ENCODE measurements around the gene CIAO1.

Gene CIAO1

DNA sequence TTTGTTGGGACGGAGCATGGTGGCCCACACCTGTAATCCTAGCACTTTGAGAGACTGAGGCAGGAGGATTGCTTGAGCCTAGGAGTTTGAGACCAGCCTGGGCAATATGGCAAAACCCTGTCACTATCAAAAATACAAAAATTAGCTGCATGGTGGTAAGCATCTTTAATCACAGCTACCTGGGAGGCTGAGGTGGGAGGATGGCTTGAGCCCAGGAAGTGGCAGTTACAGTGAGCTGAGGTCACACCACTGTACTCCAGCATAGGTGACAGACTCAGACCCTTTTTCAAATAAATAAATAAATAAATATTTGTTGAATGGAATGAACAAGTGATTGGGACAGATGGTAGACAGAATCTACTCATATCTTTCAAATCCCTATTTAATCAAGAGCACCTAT is 53.4 kb downstream of the CIAO1 start:
- TF ChIP-seq, protein P1, sequence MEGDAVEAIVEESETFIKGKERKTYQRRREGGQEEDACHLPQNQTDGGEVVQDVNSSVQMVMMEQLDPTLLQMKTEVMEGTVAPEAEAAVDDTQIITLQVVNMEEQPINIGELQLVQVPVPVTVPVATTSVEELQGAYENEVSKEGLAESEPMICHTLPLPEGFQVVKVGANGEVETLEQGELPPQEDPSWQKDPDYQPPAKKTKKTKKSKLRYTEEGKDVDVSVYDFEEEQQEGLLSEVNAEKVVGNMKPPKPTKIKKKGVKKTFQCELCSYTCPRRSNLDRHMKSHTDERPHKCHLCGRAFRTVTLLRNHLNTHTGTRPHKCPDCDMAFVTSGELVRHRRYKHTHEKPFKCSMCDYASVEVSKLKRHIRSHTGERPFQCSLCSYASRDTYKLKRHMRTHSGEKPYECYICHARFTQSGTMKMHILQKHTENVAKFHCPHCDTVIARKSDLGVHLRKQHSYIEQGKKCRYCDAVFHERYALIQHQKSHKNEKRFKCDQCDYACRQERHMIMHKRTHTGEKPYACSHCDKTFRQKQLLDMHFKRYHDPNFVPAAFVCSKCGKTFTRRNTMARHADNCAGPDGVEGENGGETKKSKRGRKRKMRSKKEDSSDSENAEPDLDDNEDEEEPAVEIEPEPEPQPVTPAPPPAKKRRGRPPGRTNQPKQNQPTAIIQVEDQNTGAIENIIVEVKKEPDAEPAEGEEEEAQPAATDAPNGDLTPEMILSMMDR (IDR thresholded peaks at IDR 0.05; ENCODE audit: low read depth, low read length): no peak
- no peaks in the 10 kb centered on the region for H3K9me3 ChIP-seq (ENCODE audit: severe bottlenecking)
- DNase-seq: no peak
- H3K27ac ChIP-seq: no peak overlapping the region
- no peak overlapping the region for H3K4me3 ChIP-seq (ENCODE audit: low read depth, low read length)
- H3K36me3 ChIP-seq: no peaks in the 10 kb centered on the region
- H3K27me3 ChIP-seq (ENCODE audit: insufficient read depth, low read depth, severe bottlenecking): no peaks in the 10 kb centered on the region

- Histone ChIP-seq H3K4me3 (ENCODE audit: low read depth, low read length) (peak overlapping the region; percentile 61), H3K36me3 (no peaks in the 10 kb centered on the region), H3K27me3 (ENCODE audit: insufficient read depth, low read depth, severe bottlenecking) (no peaks in the 10 kb centered on the region), H3K9me3 (ENCODE audit: severe bottlenecking) (no peaks in the 10 kb centered on the region), H3K27ac (no peak overlapping the region)
- TF ChIP-seq, protein P1 (IDR thresholded peaks at IDR 0.05; ENCODE audit: low read depth, low read length): no peak
- no peak for DNase-seq
Measured at GRCh38 chr2:96320326-96320725, 54.3 kb downstream of the CIAO1 start.

GRCh38 chr2:96320728-96321622 is 55.0 kb downstream of the CIAO1 start:
- no peaks in the 10 kb centered on the region for H3K27me3 ChIP-seq (ENCODE audit: insufficient read depth, low read depth, severe bottlenecking)
- peak; percentile 78 for DNase-seq
- H3K36me3 ChIP-seq: no peaks in the 10 kb centered on the region; the same call in 1 of the 2 replicates
- peak overlapping the region; percentile 75 for H3K27ac ChIP-seq
- H3K4me3 ChIP-seq (ENCODE audit: low read depth, low read length): peak overlapping the region; percentile 61
- no peaks in the 10 kb centered on the region for H3K9me3 ChIP-seq (ENCODE audit: severe bottlenecking)
- TF ChIP-seq, protein P1 (IDR thresholded peaks at IDR 0.05; ENCODE audit: low read depth, low read length): no peak
